GM19324 (cell line): Measurements from ENCODE around the gene UBE2E3.

Experiments
- ATAC-seq: cut with Tn5 transposase; IDR thresholded peaks from one replicate; pipeline ENCODE4 v1.9.1; 2021; ENCODE audit warnings: mild to moderate bottlenecking, moderate library complexity; ENCODE audit not compliant: unreplicated experiment, low FRiP score

The UBE2E3 gene

DNA sequence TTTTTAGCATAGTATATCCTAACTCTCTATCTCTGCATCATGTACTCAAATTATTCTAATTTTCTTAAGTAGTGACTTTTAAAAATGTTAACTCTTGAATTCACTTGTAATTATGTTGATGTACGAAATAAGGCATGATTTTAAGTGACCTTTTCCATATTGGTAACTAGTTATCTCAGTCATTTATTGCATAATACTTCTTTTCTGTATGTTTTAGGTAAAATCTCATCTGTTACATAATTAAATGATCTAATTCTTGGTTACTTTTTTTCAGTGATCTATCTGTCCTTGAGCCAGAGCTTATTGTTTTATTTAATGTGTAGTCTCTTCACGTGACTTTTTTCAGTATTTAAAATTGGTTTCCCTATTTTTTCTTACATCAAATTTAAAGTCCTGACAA, 4.8 kb upstream of the UBE2E3 start:
- ATAC-seq, result no peak

DNA sequence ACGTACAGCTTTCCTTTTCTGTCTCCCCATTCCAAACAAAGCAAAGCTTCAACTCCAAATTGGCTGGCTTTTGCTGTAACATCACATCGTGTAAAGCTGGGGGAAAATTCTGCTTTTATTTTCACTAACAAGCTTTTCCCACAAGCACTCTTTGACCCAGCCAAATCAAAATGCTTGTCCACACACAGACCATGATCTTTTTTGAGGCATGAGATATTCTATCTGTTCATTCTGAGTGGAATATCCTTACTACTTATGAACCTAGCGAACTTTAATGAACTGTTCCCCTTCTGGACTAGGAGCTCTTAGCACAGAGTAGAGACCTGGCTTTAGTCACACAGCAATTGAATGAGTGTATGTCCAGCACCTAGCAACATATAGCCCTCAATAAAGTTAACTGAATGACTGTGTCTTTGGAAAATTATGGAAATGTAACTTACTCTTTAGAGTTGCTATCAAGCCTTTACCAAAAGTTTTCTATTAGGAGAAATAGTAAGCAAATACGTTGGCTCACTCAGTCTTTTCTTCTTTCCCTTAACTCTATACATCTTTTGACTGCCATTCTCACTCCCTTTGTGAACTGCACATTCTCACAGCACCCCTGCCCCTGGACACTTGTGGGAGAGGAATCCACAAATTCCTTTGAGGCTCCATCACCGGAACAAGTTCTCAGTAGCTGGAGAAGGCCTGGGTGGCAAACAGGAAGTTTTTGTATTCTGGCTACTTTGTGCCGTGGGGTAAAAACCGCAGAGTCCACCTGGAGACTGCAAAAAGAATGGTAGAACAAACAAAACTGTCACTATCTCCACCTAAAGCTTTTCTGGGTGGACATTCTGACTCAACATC, 1.3 kb upstream of the UBE2E3 start:
- no peak for ATAC-seq

DNA sequence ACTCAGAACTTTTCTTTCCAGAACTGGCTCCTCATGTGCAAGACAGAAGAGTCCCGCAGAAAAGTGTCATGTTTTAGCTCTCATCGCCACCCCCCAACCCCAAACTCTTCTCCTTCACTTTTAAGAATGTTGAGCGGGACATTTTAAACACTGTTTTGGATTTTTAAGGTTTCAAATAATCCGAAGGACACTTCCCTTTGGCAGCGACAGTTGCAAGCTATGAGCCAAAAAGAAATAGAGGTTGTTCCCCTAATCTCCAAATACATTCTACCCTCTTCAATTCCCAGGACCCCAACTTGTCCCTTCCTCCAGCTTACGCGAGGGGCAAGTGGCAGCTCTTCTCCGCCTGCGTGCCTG, 678 bp upstream of the UBE2E3 start:
- ATAC-seq, result no peak

DNA sequence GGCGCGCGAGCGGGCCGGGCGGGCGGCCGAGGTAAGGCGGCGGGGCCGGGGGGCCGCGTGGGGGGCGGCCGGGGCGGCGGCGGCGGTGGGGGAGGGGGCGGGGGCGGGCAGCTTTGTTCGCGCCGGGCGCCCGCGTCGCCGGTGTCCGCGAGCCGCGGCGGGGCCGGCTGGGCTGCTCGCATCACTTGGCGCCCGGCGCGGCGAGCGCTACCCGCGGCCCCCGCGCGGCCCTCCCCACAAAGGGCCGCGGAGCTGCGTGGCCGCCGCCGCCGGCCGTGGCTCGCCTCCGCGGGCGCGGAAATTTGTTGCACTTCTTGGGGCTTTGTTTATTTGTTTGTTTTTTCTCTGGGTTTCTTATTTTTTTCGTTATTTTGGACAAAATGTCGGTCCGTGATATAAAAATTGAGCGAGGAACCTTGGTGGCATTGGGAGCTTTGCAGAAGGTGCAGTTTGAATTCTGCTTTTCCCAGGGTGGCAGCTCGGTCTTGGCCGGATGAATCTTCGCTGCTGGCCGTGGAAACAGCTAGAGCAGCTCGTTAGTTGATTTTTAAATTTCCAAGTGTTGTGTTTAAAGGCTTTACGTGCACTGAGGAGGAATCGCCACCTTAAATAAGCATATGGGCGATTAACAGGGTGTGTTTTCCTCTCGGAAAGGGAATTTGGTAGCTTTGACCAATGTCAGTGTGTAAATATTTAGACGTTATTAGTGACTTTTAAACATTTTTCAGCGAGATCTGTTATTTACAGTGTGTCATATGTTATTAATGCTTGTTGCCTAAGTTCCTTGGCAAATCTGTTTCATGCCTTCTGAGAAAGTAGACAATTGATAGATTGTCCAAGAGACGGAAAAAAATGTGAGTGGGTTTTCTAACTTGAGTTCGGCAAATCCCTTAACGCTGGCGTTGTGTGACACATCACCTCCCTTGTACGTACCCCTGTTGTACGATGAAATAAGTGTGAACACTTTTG, 822 bp downstream of the UBE2E3 start:
- ATAC-seq, result peak; percentile 19

DNA sequence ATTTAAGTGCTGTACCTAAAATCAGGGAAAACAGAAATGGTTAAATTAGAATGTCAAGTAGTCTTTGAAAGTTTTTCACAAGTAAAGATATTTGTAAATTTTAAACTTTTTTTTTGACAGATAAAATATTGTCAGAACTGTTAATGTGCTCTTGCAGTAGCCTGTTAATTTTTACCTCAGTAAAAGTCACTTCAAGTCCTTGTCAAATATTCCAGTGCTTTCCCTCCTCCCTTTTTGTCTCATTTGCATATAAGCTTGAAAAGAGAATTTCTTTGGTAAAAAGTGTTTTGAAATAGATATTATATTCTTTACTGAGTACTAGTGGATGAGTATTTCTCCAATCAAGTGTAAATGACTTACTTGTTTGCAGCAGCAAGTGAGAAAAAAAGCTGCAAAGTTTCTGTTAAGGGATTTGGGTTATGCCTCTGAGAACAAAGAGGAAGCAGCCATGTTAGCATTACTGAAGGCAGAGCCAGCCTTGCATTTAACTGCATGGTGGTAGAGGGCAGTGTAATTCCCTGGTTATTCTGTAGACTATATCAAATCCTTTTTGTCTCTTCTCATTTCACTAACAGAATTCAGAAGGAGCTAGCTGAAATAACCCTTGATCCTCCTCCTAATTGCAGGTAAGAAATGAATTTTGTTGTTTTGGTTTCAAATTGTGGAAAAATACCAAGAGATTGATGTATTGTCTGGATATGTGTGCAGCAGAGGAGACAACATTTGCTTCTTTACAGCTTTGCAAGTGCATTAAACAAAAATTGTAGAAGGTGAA, 3.2 kb downstream of the UBE2E3 start:
- peak; percentile 31 for ATAC-seq

GRCh38 chr2:180985771-180986395, 5.5 kb downstream of the UBE2E3 start:
- no peak for ATAC-seq

DNA sequence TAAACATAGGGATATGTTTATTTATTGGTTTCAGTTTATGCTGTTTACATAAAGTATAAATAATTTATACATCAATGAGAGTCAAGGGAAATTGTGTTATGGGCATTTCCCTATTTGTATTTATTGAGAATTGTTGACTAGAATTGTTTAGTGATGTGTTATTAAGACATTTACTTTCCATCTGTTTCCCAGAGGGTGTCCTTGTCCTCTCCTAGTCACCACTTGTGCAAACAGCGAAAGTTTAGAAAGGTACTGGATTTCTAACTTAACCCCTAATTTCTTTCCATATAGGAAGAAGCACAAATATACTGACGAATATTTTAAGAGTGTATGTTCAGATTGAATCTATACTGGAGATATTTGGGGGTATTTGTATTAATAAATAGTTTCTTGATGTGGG, 6.7 kb downstream of the UBE2E3 start:
- no peak for ATAC-seq

GRCh38 chr2:180990337-180990736, 9.9 kb downstream of the UBE2E3 start:
- ATAC-seq, result no peak

DNA sequence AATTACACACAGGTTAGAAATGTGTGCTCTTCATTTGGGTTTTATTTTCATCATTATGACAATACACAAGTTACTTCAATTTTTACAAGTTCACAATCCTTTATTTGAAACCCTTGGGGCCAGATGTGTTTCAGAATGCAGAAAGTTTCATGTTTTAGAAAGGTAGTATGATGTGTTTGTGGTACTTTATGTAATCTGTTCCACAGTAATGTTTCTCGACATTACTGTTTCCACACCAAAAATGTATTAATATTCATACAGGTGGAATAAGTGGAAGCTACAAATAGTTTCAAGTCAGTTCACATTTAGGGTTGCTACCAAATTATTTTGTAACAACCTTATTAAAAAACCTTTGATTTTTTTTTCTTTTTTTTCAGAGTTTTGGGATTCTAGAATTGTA, 10.4 kb downstream of the UBE2E3 start:
- ATAC-seq, result no peak

DNA sequence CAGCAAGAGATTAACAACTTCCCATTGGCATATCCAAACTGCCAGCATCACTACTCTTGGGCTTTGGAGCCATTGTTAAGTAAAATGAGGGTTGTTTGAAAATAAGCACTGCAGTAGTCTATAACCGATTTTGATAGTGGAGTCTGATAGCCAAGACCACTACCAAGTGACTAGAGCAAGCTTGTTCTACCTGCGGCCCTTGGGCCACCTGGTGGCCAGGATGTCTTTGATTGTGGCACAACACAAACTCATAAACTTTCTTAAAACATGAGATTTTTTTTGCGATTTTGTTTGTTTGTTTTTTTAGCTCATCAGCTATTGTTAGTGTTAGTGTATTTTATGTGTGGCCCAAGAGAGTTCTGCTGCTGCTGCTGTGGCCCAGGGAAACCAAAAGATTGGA, 11.0 kb downstream of the UBE2E3 start:
- no peak for ATAC-seq

DNA sequence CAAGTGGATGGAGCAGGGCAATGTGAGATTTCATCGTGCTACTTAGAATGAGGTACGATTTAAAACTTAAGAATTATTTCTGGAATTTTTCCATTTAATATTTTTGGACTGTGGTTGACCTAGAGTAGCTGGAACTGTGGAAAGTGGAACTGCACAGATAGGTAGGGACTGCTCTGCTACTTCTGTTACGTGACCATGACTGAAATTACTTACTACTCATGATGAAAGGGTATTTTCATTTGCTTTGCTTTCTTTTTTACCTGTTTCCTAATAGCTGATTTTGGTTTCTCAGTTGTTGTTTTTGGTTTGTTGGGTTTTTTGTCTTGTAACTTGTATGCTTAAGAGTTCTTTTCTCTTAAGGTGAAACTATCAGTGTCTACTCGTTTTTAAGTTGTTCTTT, 11.4 kb downstream of the UBE2E3 start:
- ATAC-seq, result peak; percentile 72

- ATAC-seq, result no peak
Observed at GRCh38 chr2:180992994-180993393, 12.6 kb downstream of the UBE2E3 start.

DNA sequence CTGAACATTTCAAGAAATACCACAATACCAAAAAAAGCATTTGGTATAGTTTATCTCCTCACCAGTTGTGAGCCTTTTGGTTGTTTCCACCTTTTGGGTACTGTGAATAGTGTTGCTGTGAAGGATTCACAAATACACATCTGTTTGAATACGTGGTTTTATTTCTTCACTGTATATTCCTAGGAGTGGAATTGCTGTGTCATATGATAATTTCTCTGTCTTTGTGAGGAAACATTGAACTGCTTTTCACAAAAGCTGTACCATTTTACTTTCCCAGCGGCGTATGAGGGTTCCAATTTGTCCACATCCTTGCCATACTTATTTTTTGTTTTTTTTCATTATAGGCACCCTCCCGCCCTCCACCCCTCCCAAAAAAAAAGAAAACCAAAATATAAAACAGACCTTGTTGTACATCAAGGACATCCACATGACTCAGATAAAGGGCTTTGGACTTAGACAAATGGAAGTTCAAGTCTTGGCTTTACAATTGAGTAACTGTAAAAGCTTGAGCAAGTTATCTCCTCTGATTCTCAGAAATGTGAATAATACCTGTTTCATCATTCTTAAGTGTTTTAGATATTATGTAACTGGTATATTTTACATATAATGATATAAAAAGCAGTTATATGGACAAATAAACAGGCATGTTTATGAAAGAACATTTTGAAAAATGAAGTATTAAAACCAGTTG, 19.0 kb downstream of the UBE2E3 start:
- no peak for ATAC-seq

GRCh38 chr2:181004647-181005325, 24.4 kb downstream of the UBE2E3 start:
- ATAC-seq, result no peak

DNA sequence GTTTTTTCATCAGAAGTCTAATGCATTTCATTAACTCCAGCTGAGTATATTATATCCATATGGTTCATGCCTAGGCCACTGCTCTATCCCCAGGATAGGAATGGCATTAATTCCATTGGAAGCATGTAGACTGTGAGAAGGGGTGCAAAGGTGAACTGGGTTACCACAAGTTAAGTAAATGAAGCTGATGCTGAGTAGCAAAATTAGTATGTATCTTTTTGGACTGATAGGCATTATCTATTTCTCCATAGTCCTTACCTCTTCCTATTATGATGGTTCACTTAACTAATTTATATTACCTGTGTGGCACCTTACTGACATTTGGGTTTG, 24.9 kb downstream of the UBE2E3 start:
- no peak for ATAC-seq

DNA sequence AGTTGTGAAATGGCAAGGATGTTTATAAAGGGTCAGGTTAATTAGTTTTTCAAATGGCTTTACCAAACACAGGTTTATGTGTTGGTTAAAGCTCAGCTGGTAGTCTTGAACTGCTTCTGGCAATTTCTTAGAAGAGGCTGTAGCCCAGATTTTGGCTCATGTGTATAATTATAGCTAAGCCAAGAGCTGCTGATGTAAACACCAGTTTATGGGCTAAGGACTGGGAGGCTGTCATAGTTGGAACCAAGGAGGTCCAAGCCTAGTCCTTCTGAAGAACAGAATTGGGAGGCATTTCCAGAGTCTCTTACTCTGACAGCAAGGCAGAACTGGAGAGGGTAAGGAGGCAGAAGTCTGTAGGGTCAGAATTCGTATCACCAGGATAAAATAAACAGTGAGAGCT, 25.4 kb downstream of the UBE2E3 start:
- no peak for ATAC-seq

DNA sequence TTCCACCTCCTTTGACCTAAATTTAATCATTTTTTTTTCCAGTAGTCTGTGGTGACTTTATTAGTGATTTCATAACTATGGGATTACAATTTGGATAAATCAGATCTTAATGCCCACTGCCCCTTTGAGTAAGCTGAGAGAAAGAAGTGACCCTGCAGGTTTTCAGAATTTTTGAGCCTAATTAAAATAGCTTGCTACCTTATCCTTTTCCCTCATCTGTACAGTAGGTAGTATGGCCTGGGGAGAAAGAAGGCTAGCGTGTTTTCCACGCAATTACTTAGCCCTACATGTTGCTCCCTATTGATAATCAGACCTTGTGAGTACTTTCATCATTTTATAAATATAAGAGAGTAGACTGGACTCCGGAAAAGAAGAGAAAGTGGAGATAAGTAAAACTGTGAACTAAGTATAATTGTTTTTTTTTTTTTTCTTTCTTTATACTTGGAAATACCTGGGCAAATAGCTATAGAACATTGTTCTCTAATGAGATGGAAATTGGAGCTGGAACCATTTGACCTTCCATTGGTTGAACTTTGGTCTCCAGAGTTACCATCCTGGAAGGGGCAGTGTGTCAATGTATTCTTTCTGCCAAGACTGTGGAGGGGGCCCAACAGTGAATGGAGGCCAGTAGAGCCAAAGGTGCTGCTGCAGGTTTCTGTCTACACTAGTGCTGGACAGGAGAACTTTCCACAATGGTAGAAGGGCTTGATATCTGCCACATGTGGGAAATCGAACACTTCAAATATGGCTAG, 26.9 kb downstream of the UBE2E3 start:
- no peak for ATAC-seq

DNA sequence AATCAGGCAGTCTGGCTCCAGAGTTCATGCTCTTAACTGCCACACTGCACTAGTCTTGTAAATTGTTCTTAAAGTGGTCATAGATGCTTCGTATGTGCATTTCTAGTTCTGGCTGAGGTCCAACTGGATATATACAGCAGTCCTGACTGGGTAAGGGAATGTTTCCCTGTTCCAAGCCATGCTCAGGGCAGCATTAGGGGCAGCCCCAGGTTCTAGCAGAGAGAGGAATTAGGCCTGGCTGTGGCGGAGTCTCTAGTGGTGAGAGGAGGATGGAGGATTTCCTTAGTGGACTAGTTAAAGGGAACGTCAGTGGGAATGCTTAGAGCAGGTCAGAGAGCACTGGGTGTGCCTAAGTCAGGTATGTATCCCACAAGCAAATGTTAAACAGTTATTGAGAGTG, 28.0 kb downstream of the UBE2E3 start:
- no peak for ATAC-seq
